Stomach (tissue), 9 donors: ENCODE data around the gene CIAO3. TPM values are rescaled to one million over a fixed set of nuclear protein-coding genes. Genes with fewer than 3 reads are reported as not detected.
"Not testable (repeated sequence)": the region's sequence is repeated elsewhere in the genome, so short reads cannot be mapped to it uniquely, and the experiment has no call there.

Experiments
- DNase-seq, 2 donors: peaks; one replicate each; pipeline versions ENCODE4 v3.0.0 to v3.0.0-alpha.2; 2013 to 2019
- H3K27ac ChIP-seq, 5 donors: fragments of 200-600 bp in 4 of 5; sonication (generic) in 4 of 5; one replicate each; pipeline ENCODE4 v1.5.1; 2013 to 2019; ENCODE audit warnings: mild to moderate bottlenecking in 1 of 5, moderate library complexity in 1 of 5
- H3K27me3 ChIP-seq, 3 donors: fragments of 200-600 bp; sonication (generic); one replicate each; pipeline ENCODE4 v1.5.1; 2017 to 2019; ENCODE audit warnings: mixed run types in 1 of 3
- H3K36me3 ChIP-seq, 4 donors: fragments of 200-600 bp; sonication (generic); 1 replicate in 3 of 4; 2 replicates in 1 of 4; pipeline ENCODE4 v1.5.1; 2016 to 2019
- H3K4me1 ChIP-seq, 4 donors: fragments of 200-600 bp; sonication (generic); one replicate each; pipeline ENCODE4 v1.5.1; 2016 to 2019
- H3K4me3 ChIP-seq, 4 donors: fragments of 200-600 bp; sonication (generic) in 3 of 4; one replicate each; pipeline ENCODE4 v1.5.1; 2016 to 2019; ENCODE audit warnings: mild to moderate bottlenecking in 1 of 4
- H3K9me3 ChIP-seq, 4 donors: fragments of 200-600 bp; sonication (generic); one replicate each; pipeline ENCODE4 v1.5.1; 2016 to 2019
- CTCF ChIP-seq, 7 experiments: fragments of 450-650 bp in 4 of 7; fragments of 200-600 bp in 3 of 7; sonication (generic) in 3 of 7; IDR thresholded peaks; one replicate each; pipeline ENCODE4 v1.5.1; 2016 to 2019; ENCODE audit warnings: antibody characterized with exemption in 7 of 7, control low read depth in 2 of 7, mild to moderate bottlenecking in 1 of 7
- EP300 ChIP-seq: sonication (generic); formaldehyde crosslinking; IDR thresholded peaks from one replicate; pipeline ENCODE4 v1.6.1; 2017; ENCODE audit warnings: antibody characterized with exemption
- POLR2A ChIP-seq, 4 donors: fragments of 450-650 bp; IDR thresholded peaks; one replicate each; pipeline ENCODE4 v1.6.1; 2016; ENCODE audit warnings: antibody characterized with exemption in 4 of 4, control low read depth in 2 of 4, mild to moderate bottlenecking in 1 of 4, moderate library complexity in 1 of 4
- POLR2AphosphoS5 ChIP-seq, 3 donors: sonication (generic); formaldehyde crosslinking; IDR thresholded peaks; one replicate each; pipeline ENCODE4 v1.6.1; 2016; ENCODE audit warnings: antibody characterized with exemption in 3 of 3
- WGBS, 5 donors: extraction: QIAGEN DNeasy Blood & Tissue Kit in 3 of 5; methylation state at CpG; one replicate each; pipeline versions ENCODE4 v1.1.5 to v1.1.7; 2013 to 2018; 5-methylcytosine and 5-hydroxymethylcytosine counted together
- intact Hi-C: fragments of 100-400 bp; cut with DNase I; formaldehyde crosslinking; loops from one replicate; pipeline ENCODE4 v1.15.1; 2023; ENCODE audit warnings: low total_unique reads
- polyA plus RNA-seq, 3 donors: library from polyadenylated mRNA; stranded (reverse); fragments of 200-250 nt; gene quantifications; one replicate each; pipeline ENCODE4 v1.2.3, GENCODE V29; 2013
- total RNA-seq, 5 donors: library from RNA; depleted of rRNA; stranded (reverse); fragments of >200 nt; gene quantifications; one replicate each; pipeline versions ENCODE4 v1.1.0 to v1.2.3, GENCODE V29; 2014 to 2016
- donor health status: healthy with polysubstance abuse.
- donor health status: Bipolar disorder and iron deficiency.
- donor health status: healthy.

CIAO3 gene
- total and polyA plus RNA-seq, 8 donors = 22.8 to 145 (median 49.6) TPM

- 2 to 4% (median 3%) methylated on average over 26 to 64 of the region's 64 CpGs for WGBS, 5 donors
- Histone ChIP-seq H3K27me3 (peaks cover 11 to 81% (median 49%) of the 10 kb centered on the region in 3 donors), H3K9me3 (no peaks in the 10 kb centered on the region), H3K4me3 (peak overlapping the region; percentile 22 to 52 (median 32)), H3K27ac (no peak overlapping the region), H3K36me3 (no peaks in the 10 kb centered on the region), H3K4me1 (peaks cover 38 to 46% (median 41%) of the 10 kb centered on the region in 4 donors)
- intact Hi-C loops = no loop called here
- DNase-seq = no peak
- no peak for TF ChIP-seq POLR2A (IDR thresholded peaks at IDR 0.05)
Observed at GRCh38 chr16:694187-694862, 46.5 kb downstream of the CIAO3 start.

- Histone ChIP-seq H3K9me3 (no peaks in the 10 kb centered on the region), H3K4me3 (peak overlapping the region in 2 of 4 donors; percentile 32 to 52), H3K27ac (no peak overlapping the region), H3K36me3 (no peaks in the 10 kb centered on the region), H3K27me3 (peaks cover 11 to 76% (median 45%) of the 10 kb centered on the region in 3 donors), H3K4me1 (peaks cover 43 to 52% (median 47%) of the 10 kb centered on the region in 4 donors)
- 3 to 12% (median 6%) methylated on average over 6 to 37 of the region's 37 CpGs; no CpG with 5 or more reads in 1 of the 5 donors for WGBS, 5 donors
- TF ChIP-seq EP300 (no peak), POLR2AphosphoS5 (IDR thresholded peaks at IDR 0.05) (no peak), POLR2A (IDR thresholded peaks at IDR 0.05) (no peak), CTCF (IDR thresholded peaks at IDR 0.05) (no peak)
- intact Hi-C loops = no loop called here
- DNase-seq = no peak
Observed at GRCh38 chr16:693766-694165, 47.0 kb downstream of the CIAO3 start.

- Histone ChIP-seq H3K36me3 (no peaks in the 10 kb centered on the region), H3K4me3 (peak overlapping the region in 1 of 4 donors; percentile 52), H3K9me3 (no peaks in the 10 kb centered on the region), H3K4me1 (peaks cover 45 to 56% (median 51%) of the 10 kb centered on the region in 4 donors), H3K27me3 (peaks cover 11 to 73% (median 45%) of the 10 kb centered on the region in 3 donors), H3K27ac (no peak overlapping the region)
- 31 to 42% (median 35%) methylated on average over 11 to 22 of the region's 22 CpGs for WGBS, 5 donors
- TF ChIP-seq POLR2A (IDR thresholded peaks at IDR 0.05) (no peak), POLR2AphosphoS5 (IDR thresholded peaks at IDR 0.05) (no peak), CTCF (IDR thresholded peaks at IDR 0.05) (no peak), EP300 (no peak)
- DNase-seq = no peak
- intact Hi-C loops = no loop called here
Observed at GRCh38 chr16:693364-693763, 47.4 kb downstream of the CIAO3 start.

GRCh38 chr16:692356-693108, 48.3 kb downstream of the CIAO3 start:
- no peak for DNase-seq
- peaks cover 45 to 59% (median 56%) of the 10 kb centered on the region in 4 donors for H3K4me1 ChIP-seq
- no peak for TF ChIP-seq CTCF (IDR thresholded peaks at IDR 0.05)
- TF ChIP-seq EP300 = no peak
- no peak for TF ChIP-seq POLR2A (IDR thresholded peaks at IDR 0.05)
- TF ChIP-seq POLR2AphosphoS5 (IDR thresholded peaks at IDR 0.05) = no peak
- no peak overlapping the region for H3K4me3 ChIP-seq
- peaks cover 11 to 64% (median 45%) of the 10 kb centered on the region in 3 donors for H3K27me3 ChIP-seq
- peaks cover 0 to 7% (median 4%) of the 10 kb centered on the region in 4 donors for H3K36me3 ChIP-seq
- H3K27ac ChIP-seq = no peak overlapping the region
- intact Hi-C loops = no loop called here
- WGBS, 5 donors = 57 to 66% (median 60%) methylated on average over 10 of the region's 10 CpGs
- H3K9me3 ChIP-seq = no peaks in the 10 kb centered on the region

GRCh38 chr16:691242-691641, 49.6 kb downstream of the CIAO3 start:
- intact Hi-C loops = not testable (repeated sequence)
- H3K27me3 ChIP-seq = peaks cover 11 to 52% (median 37%) of the 10 kb centered on the region in 3 donors

More at GRCh38 chr16:691242-691641, 49.6 kb downstream of the CIAO3 start:
- not testable (repeated sequence) for H3K27ac ChIP-seq, H3K9me3 ChIP-seq, H3K4me3 ChIP-seq, DNase-seq
- H3K36me3 ChIP-seq = peaks cover 10 to 19% (median 17%) of the 10 kb centered on the region in 4 donors
- WGBS, 5 donors = 80 to 86% (median 84%) methylated on average over 16 of the region's 16 CpGs
- peaks cover 45 to 67% (median 57%) of the 10 kb centered on the region in 4 donors for H3K4me1 ChIP-seq
